Panc1 (cell line): Measurements from ENCODE around the gene COL4A3. TPM values are rescaled to one million over a fixed set of nuclear protein-coding genes. Genes with fewer than 3 reads are reported as not detected.

Experiments
- ATAC-seq: fragments of 200-7000 bp; cut with Tn5 transposase; 2 replicates; pipeline ENCODE4 v1.9.1; 2020; ENCODE audit warnings: mild to moderate bottlenecking, moderate library complexity
- BruUV-seq: library from RNA; stranded (reverse); fragments of 400-500 nt; replicated peaks from 2 replicates; lab custom pipeline; 2021; lab: Mats Ljungman, UMichigan
- CTCF ChIA-PET: fragments of 300-600 bp; sonication (Branson Sonifier 250); formaldehyde crosslinking; loops from one replicate; lab custom pipeline; 2022; ENCODE audit warnings: antibody characterized with exemption; lab: Charles Lee
- POLR2A ChIA-PET: fragments of 300-600 bp; sonication (Branson Sonifier 250); formaldehyde crosslinking; loops from one replicate; lab custom pipeline; 2022; ENCODE audit warnings: antibody characterized with exemption; lab: Charles Lee
- DNase-seq: peaks from one replicate; pipeline ENCODE4 v3.0.0-alpha.2; 2010; ENCODE audit warnings: low read depth, low spot score
- H3K27ac ChIP-seq: 2 replicates; pipeline ENCODE4 v1.5.1; 2011; ENCODE audit warnings: mild to moderate bottlenecking, low read length, inconsistent platforms
- H3K27me3 ChIP-seq: fragments of 200-500 bp; sonication (Bioruptor generic); 2 replicates; pipeline ENCODE4 v1.6.0; 2014; ENCODE audit warnings: low read length, inconsistent platforms; ENCODE audit not compliant: control insufficient read depth, insufficient read depth
- H3K36me3 ChIP-seq: fragments of 200-500 bp; sonication (Bioruptor generic); 2 replicates; pipeline ENCODE4 v1.5.1; 2014; ENCODE audit warnings: inconsistent platforms, mild to moderate bottlenecking, low read length, moderate library complexity; ENCODE audit not compliant: control insufficient read depth, insufficient read depth
- H3K4me1 ChIP-seq: 2 replicates; pipeline ENCODE4 v1.5.1; 2011; ENCODE audit warnings: inconsistent platforms, mild to moderate bottlenecking, low read length, moderate library complexity; ENCODE audit not compliant: control insufficient read depth, insufficient read depth
- H3K4me3 ChIP-seq, 2 experiments: 2 replicates each; pipeline ENCODE4 v1.5.1; 2011 to 2012; ENCODE audit warnings: low read depth in 2 of 2, low read length in 2 of 2, mild to moderate bottlenecking in 2 of 2, inconsistent platforms in 1 of 2, moderate library complexity in 1 of 2
- H3K9me3 ChIP-seq: fragments of 200-500 bp; sonication (Bioruptor generic); 2 replicates; pipeline ENCODE4 v1.5.1; 2014; ENCODE audit warnings: low read depth, mild to moderate bottlenecking, inconsistent platforms, low read length, moderate library complexity; ENCODE audit not compliant: control insufficient read depth, insufficient read depth
- POLR2AphosphoS5 ChIP-seq: IDR thresholded peaks from 2 replicates; pipeline ENCODE4 v1.6.1; 2012; ENCODE audit warnings: mild to moderate bottlenecking, low read depth, low read length, moderate library complexity
- SIN3A ChIP-seq: IDR thresholded peaks from 2 replicates; pipeline ENCODE4 v1.6.1; 2012; ENCODE audit warnings: low read depth, mild to moderate bottlenecking, low read length, moderate library complexity, borderline replicate concordance; ENCODE audit not compliant: insufficient read depth
- TCF7L2 ChIP-seq: IDR thresholded peaks from 2 replicates; pipeline ENCODE4 v1.6.1; 2011; ENCODE audit warnings: mild to moderate bottlenecking, low read depth, low read length, inconsistent platforms
- in situ Hi-C: cut with HindIII; loops from 2 replicates; pipeline ENCODE4 v1.10.0; 2016; ENCODE audit warnings: low sequenced_read_pairs, low pct_unique_long_range_greater_than_20kb
- intact Hi-C: fragments of 100-400 bp; cut with micrococcal nuclease; formaldehyde crosslinking; loops from one replicate; pipeline ENCODE4 v1.10.0; 2022; ENCODE audit not compliant: unreplicated experiment
- total RNA-seq: library from RNA; stranded (reverse); gene quantifications from one replicate; pipeline ENCODE4 v1.2.1, GENCODE V29; 2021; ENCODE audit not compliant: unreplicated experiment
- TF ChIP-seq, protein P1 (sequence below), 2 experiments: IDR thresholded peaks; 2 replicates each; pipeline ENCODE4 v1.6.1; 2011 to 2012; ENCODE audit warnings: low read depth in 2 of 2, control low read depth in 1 of 2, low read length in 1 of 2, mild to moderate bottlenecking in 1 of 2, moderate library complexity in 1 of 2; ENCODE audit not compliant: insufficient read depth in 1 of 2
- TF ChIP-seq, protein P2 (sequence below): fragments of 450-650 bp; IDR thresholded peaks from 2 replicates; pipeline ENCODE4 v1.5.1; 2017; ENCODE audit warnings: mild to moderate bottlenecking

The COL4A3 gene
- total RNA-seq, 1 experiment from 2014 or later, result 0.18 TPM

DNA sequence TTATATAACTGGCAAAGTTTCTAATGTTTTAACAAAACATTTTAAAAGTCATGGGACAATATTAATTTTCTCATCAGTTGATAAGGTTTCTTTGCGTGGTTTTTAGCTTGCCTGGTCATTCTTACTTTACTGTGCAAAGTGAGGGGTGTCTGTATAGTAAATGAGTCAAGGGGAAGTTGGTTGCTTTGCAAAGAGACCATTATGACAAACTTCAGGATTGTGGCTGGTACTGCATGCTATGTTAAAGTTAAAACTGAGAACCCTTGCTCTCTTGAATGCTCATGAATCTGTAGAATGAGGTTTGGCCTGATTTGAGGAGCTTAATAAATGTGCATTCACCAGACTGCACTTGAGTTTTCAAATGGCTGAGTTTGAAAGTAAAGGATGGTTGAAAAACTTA lies 47.4 kb upstream of the COL4A3 start:
- ChIA-PET CTCF (no interaction called here), POLR2A (no interaction called here)
- H3K36me3 ChIP-seq, result no peaks in the 10 kb centered on the region; the same call in 1 of the 2 replicates
- BruUV-seq, result no TSS peak
- ATAC-seq (no peak), DNase-seq (no peak)
- no peaks in the 10 kb centered on the region; the same call in 1 of the 2 replicates for H3K27me3 ChIP-seq
- no peak overlapping the region for H3K4me3 ChIP-seq
- TF ChIP-seq TCF7L2 (no peak), SIN3A (no peak)
- in situ Hi-C loops, result no loop called here
- no peaks in the 10 kb centered on the region for H3K4me1 ChIP-seq
- H3K27ac ChIP-seq, result no peak overlapping the region
- no peaks in the 10 kb centered on the region for H3K9me3 ChIP-seq
- intact Hi-C loops, result no loop called here

DNA sequence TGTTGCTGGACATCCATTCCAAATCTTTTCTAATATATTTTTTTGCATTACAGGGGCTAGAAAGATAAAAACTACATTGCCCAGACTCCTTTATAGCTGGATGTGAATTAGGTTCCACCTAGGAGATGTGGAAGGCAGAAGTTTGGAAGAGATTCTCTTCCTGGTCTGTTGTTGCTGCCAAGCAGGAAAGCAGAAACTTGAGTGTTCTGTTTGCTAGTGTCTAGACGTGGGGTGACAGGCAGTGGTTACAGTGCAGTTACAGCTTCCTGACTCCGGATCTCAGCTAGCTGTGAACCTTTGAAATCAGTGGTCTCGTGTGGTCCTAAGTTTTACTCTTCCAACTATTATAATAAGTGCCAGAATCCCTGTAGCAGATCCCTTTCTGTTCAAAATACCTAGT lies 46.6 kb upstream of the COL4A3 start:
- ATAC-seq (no peak), DNase-seq (no peak)
- TF ChIP-seq, protein P1, sequence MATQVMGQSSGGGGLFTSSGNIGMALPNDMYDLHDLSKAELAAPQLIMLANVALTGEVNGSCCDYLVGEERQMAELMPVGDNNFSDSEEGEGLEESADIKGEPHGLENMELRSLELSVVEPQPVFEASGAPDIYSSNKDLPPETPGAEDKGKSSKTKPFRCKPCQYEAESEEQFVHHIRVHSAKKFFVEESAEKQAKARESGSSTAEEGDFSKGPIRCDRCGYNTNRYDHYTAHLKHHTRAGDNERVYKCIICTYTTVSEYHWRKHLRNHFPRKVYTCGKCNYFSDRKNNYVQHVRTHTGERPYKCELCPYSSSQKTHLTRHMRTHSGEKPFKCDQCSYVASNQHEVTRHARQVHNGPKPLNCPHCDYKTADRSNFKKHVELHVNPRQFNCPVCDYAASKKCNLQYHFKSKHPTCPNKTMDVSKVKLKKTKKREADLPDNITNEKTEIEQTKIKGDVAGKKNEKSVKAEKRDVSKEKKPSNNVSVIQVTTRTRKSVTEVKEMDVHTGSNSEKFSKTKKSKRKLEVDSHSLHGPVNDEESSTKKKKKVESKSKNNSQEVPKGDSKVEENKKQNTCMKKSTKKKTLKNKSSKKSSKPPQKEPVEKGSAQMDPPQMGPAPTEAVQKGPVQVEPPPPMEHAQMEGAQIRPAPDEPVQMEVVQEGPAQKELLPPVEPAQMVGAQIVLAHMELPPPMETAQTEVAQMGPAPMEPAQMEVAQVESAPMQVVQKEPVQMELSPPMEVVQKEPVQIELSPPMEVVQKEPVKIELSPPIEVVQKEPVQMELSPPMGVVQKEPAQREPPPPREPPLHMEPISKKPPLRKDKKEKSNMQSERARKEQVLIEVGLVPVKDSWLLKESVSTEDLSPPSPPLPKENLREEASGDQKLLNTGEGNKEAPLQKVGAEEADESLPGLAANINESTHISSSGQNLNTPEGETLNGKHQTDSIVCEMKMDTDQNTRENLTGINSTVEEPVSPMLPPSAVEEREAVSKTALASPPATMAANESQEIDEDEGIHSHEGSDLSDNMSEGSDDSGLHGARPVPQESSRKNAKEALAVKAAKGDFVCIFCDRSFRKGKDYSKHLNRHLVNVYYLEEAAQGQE (IDR thresholded peaks at IDR 0.05; ENCODE audit: insufficient read depth in 1 of 2, low read depth in 2 of 2, low read length in 1 of 2), result no peak
- TF ChIP-seq, protein P2, sequence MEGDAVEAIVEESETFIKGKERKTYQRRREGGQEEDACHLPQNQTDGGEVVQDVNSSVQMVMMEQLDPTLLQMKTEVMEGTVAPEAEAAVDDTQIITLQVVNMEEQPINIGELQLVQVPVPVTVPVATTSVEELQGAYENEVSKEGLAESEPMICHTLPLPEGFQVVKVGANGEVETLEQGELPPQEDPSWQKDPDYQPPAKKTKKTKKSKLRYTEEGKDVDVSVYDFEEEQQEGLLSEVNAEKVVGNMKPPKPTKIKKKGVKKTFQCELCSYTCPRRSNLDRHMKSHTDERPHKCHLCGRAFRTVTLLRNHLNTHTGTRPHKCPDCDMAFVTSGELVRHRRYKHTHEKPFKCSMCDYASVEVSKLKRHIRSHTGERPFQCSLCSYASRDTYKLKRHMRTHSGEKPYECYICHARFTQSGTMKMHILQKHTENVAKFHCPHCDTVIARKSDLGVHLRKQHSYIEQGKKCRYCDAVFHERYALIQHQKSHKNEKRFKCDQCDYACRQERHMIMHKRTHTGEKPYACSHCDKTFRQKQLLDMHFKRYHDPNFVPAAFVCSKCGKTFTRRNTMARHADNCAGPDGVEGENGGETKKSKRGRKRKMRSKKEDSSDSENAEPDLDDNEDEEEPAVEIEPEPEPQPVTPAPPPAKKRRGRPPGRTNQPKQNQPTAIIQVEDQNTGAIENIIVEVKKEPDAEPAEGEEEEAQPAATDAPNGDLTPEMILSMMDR, result no peak
- no peak for TF ChIP-seq POLR2AphosphoS5
- TF ChIP-seq TCF7L2, result no peak
- no peak for TF ChIP-seq SIN3A
- ChIA-PET POLR2A (no interaction called here), CTCF (no interaction called here)
- intact Hi-C loops, result no loop called here
- Histone ChIP-seq H3K9me3 (no peaks in the 10 kb centered on the region), H3K36me3 (no peaks in the 10 kb centered on the region; the same call in 1 of the 2 replicates), H3K4me3 (no peak overlapping the region), H3K27ac (no peak overlapping the region), H3K4me1 (no peaks in the 10 kb centered on the region), H3K27me3 (no peaks in the 10 kb centered on the region; the same call in 1 of the 2 replicates)
- in situ Hi-C loops, result no loop called here
- BruUV-seq, result no TSS peak

DNA sequence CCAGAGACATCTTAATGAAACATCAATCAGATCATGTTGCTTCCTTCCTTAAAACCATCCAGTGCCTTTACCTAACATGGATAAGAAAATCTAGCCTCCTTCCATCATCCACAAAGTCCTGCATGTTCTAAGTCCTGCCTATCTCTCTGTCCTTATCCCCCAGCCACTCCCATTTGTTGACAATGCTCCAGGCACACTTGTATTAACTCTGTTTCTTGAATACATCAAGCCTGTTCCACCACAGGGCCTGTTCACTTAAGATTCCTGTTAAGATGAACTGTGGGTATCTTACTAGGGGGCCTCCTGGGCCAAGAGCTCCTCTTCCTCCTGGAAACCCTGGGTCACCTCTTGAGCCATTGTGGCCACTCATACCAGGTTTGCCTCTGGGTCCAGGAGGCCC lies 46.1 kb upstream of the COL4A3 start:
- no peaks in the 10 kb centered on the region; the same call in 1 of the 2 replicates for H3K27me3 ChIP-seq
- TF ChIP-seq SIN3A (no peak), POLR2AphosphoS5 (no peak), TCF7L2 (no peak)
- TF ChIP-seq, protein P2, result no peak
- TF ChIP-seq, protein P1 (IDR thresholded peaks at IDR 0.05; ENCODE audit: insufficient read depth in 1 of 2, low read depth in 2 of 2, low read length in 1 of 2), result no peak
- intact Hi-C loops, result no loop called here
- no TSS peak for BruUV-seq
- ATAC-seq (no peak), DNase-seq (no peak)
- in situ Hi-C loops, result no loop called here
- CTCF ChIA-PET, result no interaction called here
- no peaks in the 10 kb centered on the region; the same call in 1 of the 2 replicates for H3K36me3 ChIP-seq
- POLR2A ChIA-PET, result no interaction called here
- H3K27ac ChIP-seq, result no peak overlapping the region
- no peaks in the 10 kb centered on the region for H3K4me1 ChIP-seq
- no peaks in the 10 kb centered on the region for H3K9me3 ChIP-seq
- no peak overlapping the region for H3K4me3 ChIP-seq
